Measurements from ENCODE around the gene EAPP.
"Not testable (repeated sequence)": the region's sequence is repeated elsewhere in the genome, so short reads cannot be mapped to it uniquely, and the experiment has no call there.

The EAPP gene

DNA sequence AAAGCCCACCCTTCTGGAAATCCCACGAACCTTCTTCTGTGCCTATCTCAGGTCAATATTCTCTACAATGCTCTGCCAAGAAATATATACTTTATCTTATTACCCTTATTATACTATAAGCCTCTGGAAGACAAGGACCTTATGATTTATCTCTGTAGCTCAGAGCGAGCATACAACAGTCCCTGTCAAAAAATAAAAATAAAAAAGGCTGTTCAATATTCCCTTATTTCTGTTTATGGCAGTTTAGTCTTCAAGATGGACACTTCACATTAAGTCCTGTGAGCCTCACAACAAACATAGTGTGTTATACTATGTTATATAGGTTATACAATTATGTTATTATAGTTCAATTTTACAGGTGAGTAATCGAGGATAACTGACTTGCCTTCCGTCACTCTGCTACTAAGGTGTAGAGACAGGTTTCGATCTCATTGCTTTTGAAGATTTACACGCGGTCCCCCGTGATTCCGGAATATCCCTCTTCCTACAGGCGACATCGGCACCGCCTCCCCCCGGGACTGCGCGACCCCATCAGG is 562 bp downstream of the EAPP start:
- CTCF ChIA-PET = no interaction called here
- peaks cover 19 to 21% of the 10 kb centered on the region in 2 experiments for H3K36me3 ChIP-seq (ENCODE audit: control insufficient read depth in 2 of 2, insufficient read depth in 1 of 2, low read length in 2 of 2)
- TF ChIP-seq SETDB1 (IDR thresholded peaks at IDR 0.05; ENCODE audit: insufficient read length, low read length) = no peak
- TF ChIP-seq ZNF501 (tag by site-specific recombination; IDR thresholded peaks at IDR 0.05) = no peak
- no peak for TF ChIP-seq ZNF785 (tag by site-specific recombination; IDR thresholded peaks at IDR 0.05)
- TF ChIP-seq ZNF350 (tag by site-specific recombination; IDR thresholded peaks at IDR 0.05) = no peak
- TF ChIP-seq ZNF610 (tag by site-specific recombination; IDR thresholded peaks at IDR 0.05; ENCODE audit: borderline replicate concordance) = no peak
- no peak for TF ChIP-seq ZNF658 (tag by site-specific recombination; IDR thresholded peaks at IDR 0.05)
- no peak for TF ChIP-seq ZNF433 (tag by site-specific recombination; IDR thresholded peaks at IDR 0.05; ENCODE audit: low read depth)
- TF ChIP-seq ZSCAN23 (tag by site-specific recombination; IDR thresholded peaks at IDR 0.05) = no peak
- no peak for TF ChIP-seq SP3 (tag by site-specific recombination; IDR thresholded peaks at IDR 0.05)
- no peak for TF ChIP-seq ZNF571 (tag by site-specific recombination; IDR thresholded peaks at IDR 0.05)
- TF ChIP-seq, protein P1, sequence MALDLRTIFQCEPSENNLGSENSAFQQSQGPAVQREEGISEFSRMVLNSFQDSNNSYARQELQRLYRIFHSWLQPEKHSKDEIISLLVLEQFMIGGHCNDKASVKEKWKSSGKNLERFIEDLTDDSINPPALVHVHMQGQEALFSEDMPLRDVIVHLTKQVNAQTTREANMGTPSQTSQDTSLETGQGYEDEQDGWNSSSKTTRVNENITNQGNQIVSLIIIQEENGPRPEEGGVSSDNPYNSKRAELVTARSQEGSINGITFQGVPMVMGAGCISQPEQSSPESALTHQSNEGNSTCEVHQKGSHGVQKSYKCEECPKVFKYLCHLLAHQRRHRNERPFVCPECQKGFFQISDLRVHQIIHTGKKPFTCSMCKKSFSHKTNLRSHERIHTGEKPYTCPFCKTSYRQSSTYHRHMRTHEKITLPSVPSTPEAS (tag by site-specific recombination; IDR thresholded peaks at IDR 0.05) = no peak
- no peak for TF ChIP-seq ZNF561 (tag by site-specific recombination; IDR thresholded peaks at IDR 0.05; ENCODE audit: borderline replicate concordance)
- no peak for TF ChIP-seq ZNF23 (tag by site-specific recombination; IDR thresholded peaks at IDR 0.05; ENCODE audit: borderline replicate concordance)
- no peak for TF ChIP-seq ZNF132 (tag by site-specific recombination; IDR thresholded peaks at IDR 0.05; ENCODE audit: borderline replicate concordance)
- TF ChIP-seq ZBTB1 (tag by site-specific recombination; IDR thresholded peaks at IDR 0.05) = no peak
- TF ChIP-seq, protein P2, sequence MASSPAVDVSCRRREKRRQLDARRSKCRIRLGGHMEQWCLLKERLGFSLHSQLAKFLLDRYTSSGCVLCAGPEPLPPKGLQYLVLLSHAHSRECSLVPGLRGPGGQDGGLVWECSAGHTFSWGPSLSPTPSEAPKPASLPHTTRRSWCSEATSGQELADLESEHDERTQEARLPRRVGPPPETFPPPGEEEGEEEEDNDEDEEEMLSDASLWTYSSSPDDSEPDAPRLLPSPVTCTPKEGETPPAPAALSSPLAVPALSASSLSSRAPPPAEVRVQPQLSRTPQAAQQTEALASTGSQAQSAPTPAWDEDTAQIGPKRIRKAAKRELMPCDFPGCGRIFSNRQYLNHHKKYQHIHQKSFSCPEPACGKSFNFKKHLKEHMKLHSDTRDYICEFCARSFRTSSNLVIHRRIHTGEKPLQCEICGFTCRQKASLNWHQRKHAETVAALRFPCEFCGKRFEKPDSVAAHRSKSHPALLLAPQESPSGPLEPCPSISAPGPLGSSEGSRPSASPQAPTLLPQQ (tag by site-specific recombination; IDR thresholded peaks at IDR 0.05) = no peak
- TF ChIP-seq ZNF335 (tag by site-specific recombination; conservative IDR thresholded peaks at IDR 0.05) = no peak

DNA sequence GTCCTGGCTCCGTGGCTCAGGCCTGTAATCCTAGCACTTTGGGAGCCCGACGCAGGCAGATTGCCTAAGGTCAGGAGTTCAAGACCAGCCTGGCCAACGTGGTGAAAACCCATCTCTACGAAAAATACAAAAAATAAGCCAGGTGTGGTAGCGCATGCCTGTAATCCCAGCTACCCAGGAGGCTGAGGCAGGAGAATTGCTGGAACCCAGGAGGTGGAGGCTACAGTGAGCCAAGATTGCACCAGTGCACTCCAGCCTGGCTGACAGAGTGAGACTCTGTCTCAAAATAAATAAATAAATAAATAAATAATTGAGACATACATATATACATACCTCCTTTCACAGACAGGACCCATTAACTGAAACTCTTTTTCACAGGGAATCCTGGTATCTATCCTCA is 1.4 kb downstream of the EAPP start:
- POLR2A ChIA-PET; H3K9me3 ChIP-seq (ENCODE audit: control insufficient read depth, insufficient read depth, low read depth, low read length); H3K27ac ChIP-seq (ENCODE audit: extremely low read depth, low read depth, low read length); H3K4me1 ChIP-seq (ENCODE audit: control insufficient read depth, insufficient read depth, low read length); CTCF ChIA-PET: not testable (repeated sequence)
- TF ChIP-seq GLIS1 (tag by site-specific recombination; IDR thresholded peaks at IDR 0.05) = peak; percentile 56
- H3K36me3 ChIP-seq (ENCODE audit: control insufficient read depth in 2 of 2, insufficient read depth in 1 of 2, low read length in 2 of 2) = peaks cover 27 to 29% of the 10 kb centered on the region in 2 experiments
- peak overlapping the region; percentile 93 for H3K4me3 ChIP-seq (ENCODE audit: low read depth, low read length)

More for the DNA sequence above, 562 bp downstream of the EAPP start:
- Histone ChIP-seq H3K4me3 (ENCODE audit: low read depth, low read length) (peak overlapping the region; percentile 93), H3K4me1 (ENCODE audit: control insufficient read depth, insufficient read depth, low read length) (0 out of 2 replicates have a peak, but pooled peaks cover 2% of the 10 kb centered on the region), H3K27ac (ENCODE audit: extremely low read depth, low read depth, low read length) (peak overlapping the region; percentile 93), H3K9me3 (ENCODE audit: control insufficient read depth, insufficient read depth, low read depth, low read length) (no peaks in the 10 kb centered on the region)
- POLR2A ChIA-PET = no interaction called here

DNA sequence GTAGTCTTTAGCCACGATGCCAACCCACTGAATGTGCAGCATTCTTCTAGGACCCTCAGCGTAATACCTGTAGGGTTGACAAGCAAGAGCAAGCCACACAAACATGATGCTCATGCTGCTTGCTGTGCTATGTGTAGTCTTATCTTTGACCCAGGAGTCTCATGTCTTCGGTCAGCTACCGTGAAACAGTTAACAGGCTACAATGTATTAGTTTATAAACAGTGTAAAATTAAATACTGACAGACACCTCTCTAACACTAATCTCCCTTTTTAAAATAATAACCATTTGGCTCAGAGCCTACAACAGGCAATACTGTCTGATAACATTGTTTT is 1.9 kb downstream of the EAPP start:
- ChIA-PET POLR2A (no interaction called here), CTCF (interaction anchor here (0.6 kb wide), 1 partner anchor 8 kb away, joined by 3 read pairs; no protein-coding TSS in a partner anchor)
- no peak overlapping the region for H3K27ac ChIP-seq (ENCODE audit: extremely low read depth, low read depth, low read length)
- H3K4me1 ChIP-seq (ENCODE audit: control insufficient read depth, insufficient read depth, low read length) = 0 out of 2 replicates have a peak, but pooled peaks cover 2% of the 10 kb centered on the region
- H3K4me3 ChIP-seq (ENCODE audit: low read depth, low read length) = no peak overlapping the region; the same call in 1 of the 2 replicates
- H3K9me3 ChIP-seq (ENCODE audit: control insufficient read depth, insufficient read depth, low read depth, low read length) = no peaks in the 10 kb centered on the region
- H3K36me3 ChIP-seq (ENCODE audit: control insufficient read depth in 2 of 2, insufficient read depth in 1 of 2, low read length in 2 of 2) = peaks cover 31 to 34% of the 10 kb centered on the region in 2 experiments
- TF ChIP-seq ZNF19 (tag by site-specific recombination; IDR thresholded peaks at IDR 0.05; ENCODE audit: low read depth) = no peak
- TF ChIP-seq, protein P3, sequence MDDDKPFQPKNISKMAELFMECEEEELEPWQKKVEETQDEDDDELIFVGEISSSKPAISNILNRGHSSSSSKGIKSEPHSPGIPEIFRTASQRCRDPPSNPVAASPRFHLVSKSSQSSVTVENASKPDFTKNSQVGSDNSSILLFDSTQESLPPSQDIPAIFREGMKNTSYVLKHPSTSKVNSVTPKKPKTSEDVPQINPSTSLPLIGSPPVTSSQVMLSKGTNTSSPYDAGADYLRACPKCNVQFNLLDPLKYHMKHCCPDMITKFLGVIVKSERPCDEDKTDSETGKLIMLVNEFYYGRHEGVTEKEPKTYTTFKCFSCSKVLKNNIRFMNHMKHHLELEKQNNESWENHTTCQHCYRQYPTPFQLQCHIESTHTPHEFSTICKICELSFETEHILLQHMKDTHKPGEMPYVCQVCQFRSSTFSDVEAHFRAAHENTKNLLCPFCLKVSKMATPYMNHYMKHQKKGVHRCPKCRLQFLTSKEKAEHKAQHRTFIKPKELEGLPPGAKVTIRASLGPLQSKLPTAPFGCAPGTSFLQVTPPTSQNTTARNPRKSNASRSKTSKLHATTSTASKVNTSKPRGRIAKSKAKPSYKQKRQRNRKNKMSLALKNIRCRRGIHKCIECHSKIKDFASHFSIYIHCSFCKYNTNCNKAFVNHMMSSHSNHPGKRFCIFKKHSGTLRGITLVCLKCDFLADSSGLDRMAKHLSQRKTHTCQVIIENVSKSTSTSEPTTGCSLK (tag by site-specific recombination; IDR thresholded peaks at IDR 0.05) = no peak
- no peak for TF ChIP-seq ZNF830 (tag by site-specific recombination; IDR thresholded peaks at IDR 0.05; ENCODE audit: low read depth)
- no peak for TF ChIP-seq HOXA7 (CRISPR knock-in tag; IDR thresholded peaks at IDR 0.05; ENCODE audit: borderline replicate concordance)
- TF ChIP-seq, protein P4, sequence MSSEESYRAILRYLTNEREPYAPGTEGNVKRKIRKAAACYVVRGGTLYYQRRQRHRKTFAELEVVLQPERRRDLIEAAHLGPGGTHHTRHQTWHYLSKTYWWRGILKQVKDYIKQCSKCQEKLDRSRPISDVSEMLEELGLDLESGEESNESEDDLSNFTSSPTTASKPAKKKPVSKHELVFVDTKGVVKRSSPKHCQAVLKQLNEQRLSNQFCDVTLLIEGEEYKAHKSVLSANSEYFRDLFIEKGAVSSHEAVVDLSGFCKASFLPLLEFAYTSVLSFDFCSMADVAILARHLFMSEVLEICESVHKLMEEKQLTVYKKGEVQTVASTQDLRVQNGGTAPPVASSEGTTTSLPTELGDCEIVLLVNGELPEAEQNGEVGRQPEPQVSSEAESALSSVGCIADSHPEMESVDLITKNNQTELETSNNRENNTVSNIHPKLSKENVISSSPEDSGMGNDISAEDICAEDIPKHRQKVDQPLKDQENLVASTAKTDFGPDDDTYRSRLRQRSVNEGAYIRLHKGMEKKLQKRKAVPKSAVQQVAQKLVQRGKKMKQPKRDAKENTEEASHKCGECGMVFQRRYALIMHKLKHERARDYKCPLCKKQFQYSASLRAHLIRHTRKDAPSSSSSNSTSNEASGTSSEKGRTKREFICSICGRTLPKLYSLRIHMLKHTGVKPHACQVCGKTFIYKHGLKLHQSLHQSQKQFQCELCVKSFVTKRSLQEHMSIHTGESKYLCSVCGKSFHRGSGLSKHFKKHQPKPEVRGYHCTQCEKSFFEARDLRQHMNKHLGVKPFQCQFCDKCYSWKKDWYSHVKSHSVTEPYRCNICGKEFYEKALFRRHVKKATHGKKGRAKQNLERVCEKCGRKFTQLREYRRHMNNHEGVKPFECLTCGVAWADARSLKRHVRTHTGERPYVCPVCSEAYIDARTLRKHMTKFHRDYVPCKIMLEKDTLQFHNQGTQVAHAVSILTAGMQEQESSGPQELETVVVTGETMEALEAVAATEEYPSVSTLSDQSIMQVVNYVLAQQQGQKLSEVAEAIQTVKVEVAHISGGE (tag by site-specific recombination; conservative IDR thresholded peaks at IDR 0.05; ENCODE audit: low read depth) = no peak

Data from HEK293 (cell line).